BLaER1 (cell line): ENCODE data around the gene CDH13.

ENCODE experiments used
- H3K27ac ChIP-seq: shearing (Covaris generic); formaldehyde crosslinking; 2 replicates; pipeline ENCODE4 v1.8.1; 2022
- H3K27me3 ChIP-seq: shearing (Covaris generic); formaldehyde crosslinking; 2 replicates; pipeline ENCODE4 v1.8.1; 2022
- H3K36me3 ChIP-seq: shearing (Covaris generic); formaldehyde crosslinking; 2 replicates; pipeline ENCODE4 v1.8.1; 2022
- H3K4me1 ChIP-seq: shearing (Covaris generic); formaldehyde crosslinking; 2 replicates; pipeline ENCODE4 v1.8.1; 2022
- H3K4me2 ChIP-seq: shearing (Covaris generic); formaldehyde crosslinking; 2 replicates; pipeline ENCODE4 v1.8.1; 2022
- H3K4me3 ChIP-seq: shearing (Covaris generic); formaldehyde crosslinking; 2 replicates; pipeline ENCODE4 v1.8.1; 2022
- H3K9ac ChIP-seq: shearing (Covaris generic); formaldehyde crosslinking; 2 replicates; pipeline ENCODE4 v1.8.1; 2022
- H3K9me3 ChIP-seq: shearing (Covaris generic); formaldehyde crosslinking; 2 replicates; pipeline ENCODE4 v1.8.1; 2022
- H4K20me1 ChIP-seq: shearing (Covaris generic); formaldehyde crosslinking; 2 replicates; pipeline ENCODE4 v1.8.1; 2022
- Cebpa-rat ChIP-seq: shearing (Covaris generic); IDR thresholded peaks from 2 replicates; pipeline ENCODE4 v1.8.1; 2022

Gene CDH13

GRCh38 chr16:83054283-83054682, 427.5 kb downstream of the CDH13 start:
- H3K27ac ChIP-seq, result no peak overlapping the region
- no peak overlapping the region for H3K4me3 ChIP-seq
- no peaks in the 10 kb centered on the region for H3K36me3 ChIP-seq
- H3K27me3 ChIP-seq, result no peaks in the 10 kb centered on the region
- no peaks in the 10 kb centered on the region for H4K20me1 ChIP-seq
- no peak overlapping the region for H3K9ac ChIP-seq
- no peaks in the 10 kb centered on the region for H3K4me1 ChIP-seq
- no peak for TF ChIP-seq Cebpa-rat
- H3K9me3 ChIP-seq, result no peaks in the 10 kb centered on the region
- H3K4me2 ChIP-seq, result no peak overlapping the region

DNA sequence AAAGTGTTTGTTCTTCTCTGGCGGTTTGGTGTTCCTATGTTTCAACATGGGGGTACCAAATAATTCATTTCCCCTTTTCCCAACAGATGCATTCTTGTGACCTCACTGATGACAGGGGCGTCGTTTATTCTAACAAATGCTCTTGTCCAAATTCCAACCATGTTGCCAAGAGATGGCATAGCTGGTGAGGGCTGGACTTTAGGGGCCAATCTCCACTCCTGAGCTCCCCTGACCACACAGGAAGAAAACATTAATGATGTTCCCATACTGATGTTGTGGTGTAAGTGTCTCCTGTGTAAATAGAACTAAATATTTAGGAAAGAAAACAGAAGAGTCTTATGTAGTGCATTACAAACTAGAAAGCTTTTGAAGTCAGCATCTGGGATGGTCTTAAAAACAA, 431.6 kb downstream of the CDH13 start:
- H3K36me3 ChIP-seq, result no peaks in the 10 kb centered on the region
- H4K20me1 ChIP-seq, result no peaks in the 10 kb centered on the region
- no peak overlapping the region for H3K4me3 ChIP-seq
- no peak overlapping the region for H3K27ac ChIP-seq
- H3K4me1 ChIP-seq, result no peaks in the 10 kb centered on the region
- no peak overlapping the region for H3K9ac ChIP-seq
- no peaks in the 10 kb centered on the region for H3K9me3 ChIP-seq
- H3K4me2 ChIP-seq, result no peak overlapping the region
- no peaks in the 10 kb centered on the region for H3K27me3 ChIP-seq
- TF ChIP-seq Cebpa-rat, result no peak

- no peak overlapping the region for H3K27ac ChIP-seq
- H3K36me3 ChIP-seq, result no peaks in the 10 kb centered on the region
- no peak overlapping the region for H3K4me2 ChIP-seq
- H4K20me1 ChIP-seq, result no peaks in the 10 kb centered on the region
- no peaks in the 10 kb centered on the region for H3K4me1 ChIP-seq
- no peaks in the 10 kb centered on the region for H3K9me3 ChIP-seq
- no peak overlapping the region for H3K4me3 ChIP-seq
- TF ChIP-seq Cebpa-rat, result no peak
- H3K9ac ChIP-seq, result no peak overlapping the region
- no peaks in the 10 kb centered on the region for H3K27me3 ChIP-seq
Measured at GRCh38 chr16:83059237-83059636, 432.5 kb downstream of the CDH13 start.

GRCh38 chr16:83066011-83066410, 439.2 kb downstream of the CDH13 start:
- no peak overlapping the region for H3K27ac ChIP-seq
- no peak overlapping the region for H3K9ac ChIP-seq
- no peaks in the 10 kb centered on the region for H4K20me1 ChIP-seq
- no peak overlapping the region for H3K4me2 ChIP-seq
- H3K4me3 ChIP-seq, result no peak overlapping the region
- TF ChIP-seq Cebpa-rat, result no peak
- H3K27me3 ChIP-seq, result no peaks in the 10 kb centered on the region
- H3K9me3 ChIP-seq, result peaks cover 14% of the 10 kb centered on the region; the same call in 1 of the 2 replicates
- no peaks in the 10 kb centered on the region for H3K4me1 ChIP-seq
- no peaks in the 10 kb centered on the region for H3K36me3 ChIP-seq

DNA sequence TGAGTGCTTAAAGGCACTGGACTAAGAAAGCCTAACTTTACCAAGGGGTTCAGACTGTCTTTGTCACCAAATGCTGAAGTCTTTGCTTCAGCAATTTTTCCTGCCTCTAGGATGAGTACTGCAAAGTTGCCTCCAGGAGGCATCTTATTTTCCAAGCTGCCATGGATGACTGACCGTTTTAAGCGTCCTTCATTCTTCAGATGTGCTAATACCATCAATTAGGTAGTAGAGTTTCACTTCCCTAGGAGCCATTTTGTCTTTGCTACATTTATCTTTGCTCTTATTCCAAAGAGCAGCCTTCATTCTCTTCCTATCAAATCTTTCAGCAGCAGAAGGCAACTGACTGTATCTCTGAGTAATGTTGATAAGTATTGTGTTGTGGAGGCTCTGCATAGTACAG, 440.1 kb downstream of the CDH13 start:
- Histone ChIP-seq H3K4me1 (no peaks in the 10 kb centered on the region), H4K20me1 (no peaks in the 10 kb centered on the region), H3K4me2 (no peak overlapping the region), H3K9me3 (peaks cover 14% of the 10 kb centered on the region; the same call in 1 of the 2 replicates), H3K9ac (no peak overlapping the region), H3K27ac (no peak overlapping the region), H3K27me3 (no peaks in the 10 kb centered on the region), H3K4me3 (no peak overlapping the region), H3K36me3 (no peaks in the 10 kb centered on the region)
- no peak for TF ChIP-seq Cebpa-rat

- no peak overlapping the region for H3K4me2 ChIP-seq
- H4K20me1 ChIP-seq, result no peaks in the 10 kb centered on the region
- H3K9me3 ChIP-seq, result peaks cover 14% of the 10 kb centered on the region; the same call in 1 of the 2 replicates
- H3K9ac ChIP-seq, result no peak overlapping the region
- no peak for TF ChIP-seq Cebpa-rat
- H3K27me3 ChIP-seq, result no peaks in the 10 kb centered on the region
- H3K4me1 ChIP-seq, result no peaks in the 10 kb centered on the region
- H3K4me3 ChIP-seq, result no peak overlapping the region
- no peaks in the 10 kb centered on the region for H3K36me3 ChIP-seq
- H3K27ac ChIP-seq, result no peak overlapping the region
Measured at GRCh38 chr16:83068686-83069085, 441.9 kb downstream of the CDH13 start.

- Histone ChIP-seq H3K4me1 (no peaks in the 10 kb centered on the region), H3K9me3 (0 out of 2 replicates have a peak, but pooled peaks cover 6% of the 10 kb centered on the region), H3K27me3 (no peaks in the 10 kb centered on the region), H3K36me3 (no peaks in the 10 kb centered on the region), H3K9ac (no peak overlapping the region), H4K20me1 (no peaks in the 10 kb centered on the region), H3K27ac (no peak overlapping the region), H3K4me3 (no peak overlapping the region), H3K4me2 (no peak overlapping the region)
- TF ChIP-seq Cebpa-rat, result no peak
Measured at GRCh38 chr16:83070416-83071209, 443.8 kb downstream of the CDH13 start.

GRCh38 chr16:83075956-83076355, 449.2 kb downstream of the CDH13 start:
- no peak for TF ChIP-seq Cebpa-rat
- no peak overlapping the region for H3K4me2 ChIP-seq
- no peaks in the 10 kb centered on the region for H3K4me1 ChIP-seq
- no peaks in the 10 kb centered on the region for H4K20me1 ChIP-seq
- H3K9ac ChIP-seq, result no peak overlapping the region
- no peaks in the 10 kb centered on the region for H3K9me3 ChIP-seq
- no peaks in the 10 kb centered on the region for H3K36me3 ChIP-seq
- no peaks in the 10 kb centered on the region for H3K27me3 ChIP-seq
- H3K4me3 ChIP-seq, result no peak overlapping the region
- H3K27ac ChIP-seq, result no peak overlapping the region

DNA sequence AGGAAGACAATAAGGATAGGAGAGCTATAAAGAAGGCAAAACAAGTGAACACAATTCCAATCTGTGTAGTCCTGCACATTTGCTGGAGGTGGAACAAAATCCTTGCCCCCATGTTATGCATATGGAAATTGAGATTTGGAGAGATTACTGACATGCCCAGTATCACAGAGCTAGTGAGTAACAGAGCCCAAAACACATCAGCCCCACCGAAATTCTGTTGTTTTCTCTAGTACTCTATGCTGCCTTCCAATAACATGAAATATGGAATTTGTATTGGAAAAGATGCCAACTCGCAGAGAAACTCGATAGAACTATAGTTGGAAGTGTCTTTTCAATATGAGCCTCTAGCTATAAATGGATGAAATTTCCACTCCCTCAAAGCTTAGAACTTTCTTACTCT, 456.6 kb downstream of the CDH13 start:
- no peaks in the 10 kb centered on the region for H3K27me3 ChIP-seq
- H3K4me3 ChIP-seq, result no peak overlapping the region
- no peak overlapping the region for H3K4me2 ChIP-seq
- H3K9ac ChIP-seq, result no peak overlapping the region
- H3K4me1 ChIP-seq, result no peaks in the 10 kb centered on the region
- H4K20me1 ChIP-seq, result no peaks in the 10 kb centered on the region
- no peak for TF ChIP-seq Cebpa-rat
- no peaks in the 10 kb centered on the region for H3K36me3 ChIP-seq
- H3K9me3 ChIP-seq, result no peaks in the 10 kb centered on the region
- H3K27ac ChIP-seq, result no peak overlapping the region

GRCh38 chr16:83085660-83086059, 458.9 kb downstream of the CDH13 start:
- Histone ChIP-seq H3K4me3 (no peak overlapping the region), H3K27me3 (no peaks in the 10 kb centered on the region), H3K36me3 (no peaks in the 10 kb centered on the region), H3K9me3 (no peaks in the 10 kb centered on the region), H3K4me1 (no peaks in the 10 kb centered on the region), H3K4me2 (no peak overlapping the region), H3K9ac (no peak overlapping the region), H3K27ac (no peak overlapping the region), H4K20me1 (no peaks in the 10 kb centered on the region)
- TF ChIP-seq Cebpa-rat, result no peak
